Astrocyte of the cerebellum (primary cell): ENCODE data around the gene HDAC4.

Source experiments
- DNase-seq: peaks from one replicate; pipeline ENCODE4 v3.0.0-alpha.2; 2011; ENCODE audit warnings: low read depth
- H3K4me3 ChIP-seq: 2 replicates; pipeline ENCODE4 v1.5.1; 2011; ENCODE audit warnings: mild to moderate bottlenecking, low read depth, low read length, moderate library complexity
- in situ Hi-C: cut with HindIII; loops from 2 replicates; pipeline ENCODE4 v1.10.0; 2017; ENCODE audit warnings: low sequenced_read_pairs
- TF ChIP-seq, protein P1 (sequence below): IDR thresholded peaks from 2 replicates; pipeline ENCODE4 v1.5.1; 2012; ENCODE audit warnings: low read length, low read depth, moderate library complexity, mild to moderate bottlenecking; ENCODE audit errors: missing control alignments

The HDAC4 gene

DNA sequence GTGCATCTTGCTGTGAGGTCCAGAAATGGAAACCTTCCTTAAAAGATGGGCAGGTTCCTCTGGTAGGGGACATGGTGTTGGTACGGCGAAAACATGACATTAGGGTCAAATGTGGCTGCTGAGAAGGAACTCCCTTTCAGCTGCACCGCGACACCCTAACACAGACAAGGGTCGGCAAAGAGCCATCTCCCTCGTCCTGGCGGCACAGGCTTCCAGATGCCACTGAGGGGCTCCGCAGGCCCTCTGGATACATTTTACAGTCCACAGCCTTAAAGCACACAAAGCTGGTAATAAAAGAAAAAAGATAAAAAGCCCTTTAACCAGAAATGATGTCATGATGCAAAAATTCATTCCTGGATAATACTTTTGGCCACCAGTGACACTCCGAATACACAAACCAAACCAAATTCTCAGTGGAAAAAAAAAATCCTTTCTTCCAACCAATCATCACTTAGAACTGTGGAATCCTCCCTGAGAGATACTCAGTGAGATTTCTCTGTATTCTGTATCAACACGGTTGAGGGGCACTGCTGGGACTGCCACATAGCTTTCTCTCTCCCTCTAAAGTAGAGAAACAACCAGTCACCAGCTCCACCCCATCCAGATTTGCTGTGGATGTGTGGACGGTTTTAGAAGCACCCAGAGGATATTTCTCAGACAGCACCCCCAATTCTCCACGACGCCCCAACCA lies 174.8 kb downstream of the HDAC4 start:
- in situ Hi-C loops = no loop called here
- peak; percentile 82 for DNase-seq
- no peak overlapping the region for H3K4me3 ChIP-seq
- TF ChIP-seq, protein P1, sequence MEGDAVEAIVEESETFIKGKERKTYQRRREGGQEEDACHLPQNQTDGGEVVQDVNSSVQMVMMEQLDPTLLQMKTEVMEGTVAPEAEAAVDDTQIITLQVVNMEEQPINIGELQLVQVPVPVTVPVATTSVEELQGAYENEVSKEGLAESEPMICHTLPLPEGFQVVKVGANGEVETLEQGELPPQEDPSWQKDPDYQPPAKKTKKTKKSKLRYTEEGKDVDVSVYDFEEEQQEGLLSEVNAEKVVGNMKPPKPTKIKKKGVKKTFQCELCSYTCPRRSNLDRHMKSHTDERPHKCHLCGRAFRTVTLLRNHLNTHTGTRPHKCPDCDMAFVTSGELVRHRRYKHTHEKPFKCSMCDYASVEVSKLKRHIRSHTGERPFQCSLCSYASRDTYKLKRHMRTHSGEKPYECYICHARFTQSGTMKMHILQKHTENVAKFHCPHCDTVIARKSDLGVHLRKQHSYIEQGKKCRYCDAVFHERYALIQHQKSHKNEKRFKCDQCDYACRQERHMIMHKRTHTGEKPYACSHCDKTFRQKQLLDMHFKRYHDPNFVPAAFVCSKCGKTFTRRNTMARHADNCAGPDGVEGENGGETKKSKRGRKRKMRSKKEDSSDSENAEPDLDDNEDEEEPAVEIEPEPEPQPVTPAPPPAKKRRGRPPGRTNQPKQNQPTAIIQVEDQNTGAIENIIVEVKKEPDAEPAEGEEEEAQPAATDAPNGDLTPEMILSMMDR = peak; percentile 24

DNA sequence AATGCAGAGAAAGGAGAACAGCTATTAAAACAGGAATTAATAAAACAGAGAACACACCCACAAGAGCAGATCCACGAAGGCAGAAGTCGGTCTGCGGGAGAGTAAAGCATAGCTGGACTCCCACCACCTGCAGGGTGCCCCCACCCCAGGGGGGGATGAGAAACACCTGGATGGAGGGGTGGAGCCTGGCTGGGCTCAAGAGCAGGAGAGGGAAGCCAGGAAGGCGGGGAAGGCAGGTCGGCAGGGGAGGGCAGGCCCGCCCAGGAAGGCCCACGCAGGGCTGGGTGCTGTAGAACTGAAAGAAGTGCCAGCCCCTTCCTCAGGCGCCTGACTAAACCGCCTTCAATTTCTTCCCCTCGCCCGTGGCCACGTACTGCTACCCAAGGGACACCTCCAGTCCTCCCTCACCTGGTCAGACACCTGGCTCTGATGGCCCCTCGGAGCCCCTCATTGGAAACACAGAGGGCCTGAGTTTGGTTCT lies 175.4 kb downstream of the HDAC4 start:
- TF ChIP-seq, protein P1 = no peak
- in situ Hi-C loops = no loop called here
- H3K4me3 ChIP-seq = no peak overlapping the region
- DNase-seq = no peak

DNA sequence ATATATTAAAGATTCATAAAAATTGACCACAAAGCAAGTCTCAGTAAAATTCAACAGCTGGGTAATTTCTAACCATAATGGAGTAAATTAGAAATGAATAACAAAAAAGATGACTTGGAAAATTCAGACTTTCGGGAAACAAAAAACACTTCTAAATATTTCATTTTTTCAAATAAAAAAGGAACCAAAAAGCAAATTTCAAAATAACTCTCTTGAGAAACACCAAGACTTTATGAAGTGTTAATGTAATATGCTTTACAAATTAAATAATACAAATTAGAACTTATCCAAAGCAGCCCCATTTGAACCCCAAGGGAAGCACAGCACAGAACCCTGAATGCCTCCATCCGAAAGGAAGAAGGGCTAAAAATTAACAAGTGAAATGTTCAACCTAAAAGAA lies 175.9 kb downstream of the HDAC4 start:
- H3K4me3 ChIP-seq = no peak overlapping the region
- in situ Hi-C loops = no loop called here
- no peak for DNase-seq
- TF ChIP-seq, protein P1 = no peak

DNA sequence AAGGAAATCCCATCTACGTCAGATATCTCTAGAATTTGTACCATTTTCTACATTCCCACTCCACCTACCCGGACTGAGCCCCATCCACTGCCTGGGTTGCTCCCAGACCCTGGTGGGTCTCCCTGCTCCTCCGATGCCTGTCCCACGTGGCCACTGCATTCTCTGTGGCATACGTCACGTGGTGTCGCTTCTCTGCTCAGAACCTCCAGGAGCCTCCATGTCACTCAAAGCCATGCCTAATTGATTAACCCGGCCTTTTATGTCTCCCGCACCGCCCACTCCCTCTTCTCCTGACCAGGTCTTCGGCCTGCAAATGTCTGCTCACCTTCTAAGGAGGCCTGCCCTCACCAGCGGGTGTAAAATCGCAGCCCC lies 176.6 kb downstream of the HDAC4 start:
- H3K4me3 ChIP-seq = no peak overlapping the region
- TF ChIP-seq, protein P1 = no peak
- DNase-seq = no peak
- in situ Hi-C loops = no loop called here

DNA sequence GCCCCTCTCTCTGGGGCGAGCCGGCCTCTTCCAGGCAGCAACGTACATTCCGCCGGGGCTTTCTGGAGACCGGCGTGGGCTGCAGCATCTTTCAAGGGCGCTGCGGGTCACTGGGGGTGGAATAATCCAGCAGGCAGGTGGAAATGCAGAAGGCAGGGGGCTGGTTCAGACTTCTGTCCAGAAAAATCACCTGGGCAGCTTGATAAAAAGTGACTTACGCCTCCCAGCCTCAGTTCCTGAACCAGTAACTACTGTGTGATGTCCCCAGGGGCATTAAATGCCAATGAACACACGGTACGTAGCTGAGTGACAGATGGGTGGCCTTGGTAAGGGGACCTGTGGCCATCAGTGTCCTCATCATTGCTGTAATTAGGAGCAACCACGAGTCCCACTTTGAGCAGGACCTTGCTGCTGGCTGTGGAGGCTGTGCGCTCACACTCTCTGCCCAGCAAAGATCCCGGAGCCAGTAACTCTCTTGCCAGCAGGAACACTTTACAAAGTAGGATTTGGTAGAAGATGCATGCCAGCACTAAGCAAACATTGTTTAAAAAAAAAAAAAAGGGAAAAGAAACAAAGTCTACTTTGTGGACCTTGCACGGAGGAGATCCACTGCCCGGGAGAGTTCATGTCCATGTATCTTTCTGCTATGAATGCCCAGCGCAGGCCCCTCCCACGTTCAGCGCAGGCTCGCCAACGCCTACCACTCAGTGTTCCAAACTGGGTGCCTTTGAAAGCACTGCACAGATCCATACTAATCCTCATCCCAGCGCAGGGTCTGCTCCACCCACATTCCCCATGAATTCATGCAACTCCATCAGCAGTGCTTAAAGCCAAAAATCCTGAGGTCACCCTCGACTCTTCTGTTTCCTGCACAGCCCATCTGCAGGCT lies 177.3 kb downstream of the HDAC4 start:
- in situ Hi-C loops = no loop called here
- TF ChIP-seq, protein P1 = no peak
- DNase-seq = peak; percentile 42
- no peak overlapping the region for H3K4me3 ChIP-seq

DNA sequence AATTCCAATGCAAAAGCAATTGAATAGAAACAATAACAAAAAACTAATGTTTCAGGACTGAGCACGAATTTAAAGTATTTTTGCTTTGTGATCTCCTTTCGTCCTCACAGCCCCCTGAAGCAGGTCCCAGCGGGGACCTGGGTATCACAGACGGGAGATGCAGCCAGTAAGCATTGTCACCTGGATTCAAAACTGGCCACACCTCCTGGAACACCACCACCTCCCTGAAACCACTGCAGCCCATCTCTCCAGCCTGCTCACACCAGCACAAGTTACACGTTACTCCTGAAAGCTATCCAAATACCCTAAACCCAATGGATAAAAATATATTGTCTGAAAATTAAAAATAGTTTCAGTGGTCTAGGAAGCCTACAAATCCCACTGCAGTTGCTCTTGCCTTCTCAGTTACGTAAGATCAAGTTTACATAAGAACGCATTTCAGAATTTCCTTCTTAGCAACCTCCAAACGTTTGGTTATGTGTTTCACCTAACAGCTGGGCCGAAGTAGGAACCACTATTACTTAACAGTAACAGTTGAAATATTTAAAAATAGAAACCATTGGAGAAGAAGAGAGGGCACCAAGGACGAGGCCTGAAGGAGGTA lies 178.0 kb downstream of the HDAC4 start:
- in situ Hi-C loops = no loop called here
- DNase-seq = no peak
- TF ChIP-seq, protein P1 = no peak
- no peak overlapping the region for H3K4me3 ChIP-seq
